ENCODE data around the gene APLN.

APLN gene

GRCh38 chrX:129641469-129641868, 13.3 kb downstream of the APLN start:
- no peak for DNase-seq (ENCODE audit: low read depth in 2 of 2)

GRCh38 chrX:129640737-129641136, 14.0 kb downstream of the APLN start:
- DNase-seq (ENCODE audit: low read depth in 2 of 2), result no peak

GRCh38 chrX:129638917-129639316, 15.8 kb downstream of the APLN start:
- DNase-seq (ENCODE audit: low read depth in 2 of 2), result no peak

GRCh38 chrX:129637217-129638109, 17.3 kb downstream of the APLN start:
- peak; percentile 34 to 55 for DNase-seq (ENCODE audit: low read depth in 2 of 2)

GRCh38 chrX:129636175-129636681, 18.5 kb downstream of the APLN start:
- no peak for DNase-seq (ENCODE audit: low read depth in 2 of 2)

- no peak for DNase-seq (ENCODE audit: low read depth in 2 of 2)
These were observed 20.2 kb downstream of the APLN start for GRCh38 chrX:129634541-129634940.

GRCh38 chrX:129632443-129632842, 22.3 kb downstream of the APLN start:
- no peak for DNase-seq (ENCODE audit: low read depth in 2 of 2)

GRCh38 chrX:129631849-129632248, 22.9 kb downstream of the APLN start:
- no peak for DNase-seq (ENCODE audit: low read depth in 2 of 2)

GRCh38 chrX:129629837-129630236, 24.9 kb downstream of the APLN start:
- DNase-seq (ENCODE audit: low read depth in 2 of 2), result no peak

GRCh38 chrX:129626026-129626425, 28.7 kb downstream of the APLN start:
- no peak for DNase-seq (ENCODE audit: low read depth in 2 of 2)

- no peak for DNase-seq (ENCODE audit: low read depth in 2 of 2)
These were observed 31.9 kb downstream of the APLN start for GRCh38 chrX:129622757-129623301.

GRCh38 chrX:129618997-129619396, 35.8 kb downstream of the APLN start:
- DNase-seq (ENCODE audit: low read depth in 2 of 2), result no peak

- DNase-seq (ENCODE audit: low read depth in 2 of 2), result no peak
These were observed 37.3 kb downstream of the APLN start for GRCh38 chrX:129617420-129617819.

- no peak for DNase-seq (ENCODE audit: low read depth in 2 of 2)
These were observed 40.1 kb downstream of the APLN start for GRCh38 chrX:129614481-129615255.

- DNase-seq (ENCODE audit: low read depth in 2 of 2), result no peak
These were observed 41.2 kb downstream of the APLN start for GRCh38 chrX:129613596-129613995.

- no peak for DNase-seq (ENCODE audit: low read depth in 2 of 2)
These were observed 42.4 kb downstream of the APLN start for GRCh38 chrX:129612396-129612795.

- no peak for DNase-seq (ENCODE audit: low read depth in 2 of 2)
These were observed 45.4 kb downstream of the APLN start for GRCh38 chrX:129609395-129609794.

GRCh38 chrX:129608496-129608895, 46.3 kb downstream of the APLN start:
- no peak for DNase-seq (ENCODE audit: low read depth in 2 of 2)

GRCh38 chrX:129606918-129607317, 47.8 kb downstream of the APLN start:
- peak in 1 of 2 donors; percentile 11 for DNase-seq (ENCODE audit: low read depth in 2 of 2)

GRCh38 chrX:129600981-129601424, 53.8 kb downstream of the APLN start:
- no peak for DNase-seq (ENCODE audit: low read depth in 2 of 2)

- no peak for DNase-seq (ENCODE audit: low read depth in 2 of 2)
These were observed 54.8 kb downstream of the APLN start for GRCh38 chrX:129599996-129600395.

GRCh38 chrX:129599499-129599898, 55.3 kb downstream of the APLN start:
- no peak for DNase-seq (ENCODE audit: low read depth in 2 of 2)
